ENCODE results near the gene CHST8. TPM values are rescaled to one million over a fixed set of nuclear protein-coding genes. Genes with fewer than 3 reads are reported as not detected.

CHST8 gene
- total RNA-seq, 2 donors from 2014 or later, result 0.97 to 1.3 TPM

Other genes with a start within 250 kb of the CHST8 start
- gene CEBPG, start 248.2 kb upstream of the CHST8 start, total RNA-seq, result 10 to 100 TPM; 29.1 to 41.3 TPM
- gene PEPD, start 100.2 kb upstream of the CHST8 start, total RNA-seq, result 10 to 100 TPM; 63.5 to 70.6 TPM
- 10 to 100 TPM; 56.3 to 62.9 TPM for gene KCTD15, start 174.9 kb downstream of the CHST8 start, total RNA-seq

All from posterior vena cava (tissue), 2 donors.